Bone marrow (tissue), 2 donors: Measurements from ENCODE around the gene ATG10.
"Not testable (repeated sequence)": the region's sequence is repeated elsewhere in the genome, so short reads cannot be mapped to it uniquely, and the experiment has no call there.

Experiments used
- DNase-seq, 2 donors: peaks; one replicate each; lab custom pipeline; 2025; lab: John Stamatoyannopoulos, UW

Gene ATG10

GRCh38 chr5:82129723-82130285 is 158.0 kb downstream of the ATG10 start:
- no peak for DNase-seq

DNA sequence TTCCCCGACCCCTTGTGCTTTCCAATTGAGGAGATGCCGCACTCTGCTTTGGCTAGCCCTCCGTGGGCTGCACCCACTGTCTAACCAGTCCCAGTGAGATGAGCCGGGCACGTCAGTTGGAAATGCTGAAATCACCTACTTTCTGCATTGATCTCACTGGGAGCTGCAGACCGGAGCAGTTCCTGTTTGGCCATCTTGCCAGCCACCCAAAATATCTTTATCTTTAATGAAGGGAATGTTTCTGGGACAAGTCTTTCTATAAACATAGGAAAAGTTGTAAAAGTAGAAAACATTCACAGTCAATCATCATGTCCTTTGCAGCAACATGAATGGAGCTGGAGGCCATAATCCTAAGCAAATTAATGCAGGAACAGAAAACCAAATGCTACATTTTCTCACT is 158.8 kb downstream of the ATG10 start:
- DNase-seq: no peak

DNA sequence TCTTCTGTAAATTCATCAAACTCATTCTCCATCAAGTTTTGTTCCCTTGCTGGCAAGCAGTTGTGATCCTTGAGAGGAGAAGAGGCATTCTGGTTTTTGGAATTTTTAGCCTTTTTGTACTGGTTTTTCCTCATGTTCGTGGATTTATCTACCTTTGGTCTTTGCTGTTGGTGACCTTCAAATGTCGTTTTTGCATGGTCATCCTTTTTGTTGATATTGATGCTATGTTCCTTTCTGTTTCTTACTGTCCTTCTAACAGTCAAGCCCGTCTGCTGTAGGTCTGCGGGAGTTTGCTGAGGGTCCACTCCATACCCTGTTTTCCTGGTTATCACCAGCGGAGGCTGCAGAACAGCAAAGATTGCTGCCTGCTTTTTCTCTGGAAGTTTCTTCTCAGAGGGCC is 165.4 kb downstream of the ATG10 start:
- DNase-seq: no peak

- DNase-seq: not testable (repeated sequence)
These were observed 168.0 kb downstream of the ATG10 start for GRCh38 chr5:82139837-82140236.

- DNase-seq: no peak
These were observed 170.5 kb downstream of the ATG10 start for GRCh38 chr5:82142217-82142841.

DNA sequence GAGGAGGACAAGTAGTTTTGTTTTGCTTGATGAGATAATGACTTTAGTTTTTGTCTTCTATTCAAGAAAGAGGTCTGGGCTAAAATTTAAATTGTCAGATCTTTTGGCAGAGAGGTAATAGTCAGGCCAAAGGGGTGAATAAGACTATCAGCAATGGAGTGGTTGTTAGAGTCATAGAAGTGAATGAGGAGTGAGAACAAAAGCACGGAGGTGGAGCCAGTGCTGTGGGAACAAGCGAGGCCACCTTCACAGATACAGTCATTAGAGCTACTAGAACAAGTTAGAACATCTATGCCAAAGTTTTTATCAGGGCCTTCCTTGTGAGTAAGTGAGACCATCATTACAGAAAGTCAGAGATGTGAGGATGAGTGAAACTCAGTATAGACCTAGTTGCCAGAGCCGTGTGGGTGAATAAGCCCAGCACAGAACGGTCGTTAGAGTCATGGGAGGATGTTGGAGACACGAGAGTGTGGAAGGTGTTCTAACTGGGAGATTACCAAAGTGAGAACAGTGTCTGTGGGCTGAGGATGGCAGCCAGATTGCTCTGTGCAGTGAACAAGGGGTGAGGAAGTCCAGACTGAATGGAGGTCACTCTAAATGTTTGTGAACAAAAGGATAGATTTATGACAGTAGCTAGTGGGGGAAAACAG is 171.2 kb downstream of the ATG10 start:
- no peak for DNase-seq

- no peak for DNase-seq
These were observed 176.2 kb downstream of the ATG10 start for GRCh38 chr5:82147860-82148573.

GRCh38 chr5:82149434-82149833 is 177.6 kb downstream of the ATG10 start:
- DNase-seq: no peak

- DNase-seq: no peak
These were observed 178.7 kb downstream of the ATG10 start for GRCh38 chr5:82150559-82150958.

GRCh38 chr5:82151204-82151603 is 179.4 kb downstream of the ATG10 start:
- DNase-seq: no peak

DNA sequence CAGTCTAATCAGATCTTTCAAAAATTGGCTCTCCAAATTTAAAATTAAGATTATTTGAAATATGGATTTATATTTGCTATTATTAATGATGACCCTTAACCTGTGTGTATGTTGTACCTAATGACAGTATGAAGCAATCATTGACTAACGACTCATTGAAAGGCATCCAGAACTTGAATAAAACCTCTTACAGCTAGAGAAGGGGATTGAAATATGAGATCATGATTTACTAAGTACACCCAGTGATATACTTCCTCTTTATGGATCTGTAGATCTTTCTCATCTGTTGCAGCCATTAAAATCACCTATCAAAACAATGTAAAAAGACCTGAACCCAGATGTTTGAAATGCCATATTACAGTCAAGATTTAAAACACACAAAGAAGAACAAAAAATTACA is 179.8 kb downstream of the ATG10 start:
- no peak for DNase-seq

DNA sequence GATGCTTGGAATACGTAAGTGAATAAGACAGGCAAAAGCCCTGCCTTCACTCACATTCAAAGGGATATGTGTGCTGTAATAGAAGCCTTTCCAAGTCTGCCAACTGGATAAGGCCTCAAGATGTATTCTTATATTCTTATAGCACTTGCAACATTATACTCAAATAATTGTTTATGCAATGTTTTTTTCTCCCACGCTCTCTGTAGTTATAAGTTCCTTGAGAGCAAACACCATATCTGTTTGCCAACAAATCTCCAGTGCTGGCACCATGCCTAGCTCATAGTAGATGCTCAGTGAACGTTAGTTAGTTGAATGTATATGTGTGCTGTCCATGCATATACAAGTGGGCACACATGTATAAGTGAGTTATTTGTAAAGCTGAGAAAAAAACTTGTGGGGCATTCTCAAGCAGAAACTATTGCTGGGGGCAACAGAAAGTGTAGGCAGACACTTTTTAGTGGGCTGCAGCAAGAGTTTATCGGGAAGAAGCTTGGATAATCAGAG is 181.2 kb downstream of the ATG10 start:
- no peak for DNase-seq

DNA sequence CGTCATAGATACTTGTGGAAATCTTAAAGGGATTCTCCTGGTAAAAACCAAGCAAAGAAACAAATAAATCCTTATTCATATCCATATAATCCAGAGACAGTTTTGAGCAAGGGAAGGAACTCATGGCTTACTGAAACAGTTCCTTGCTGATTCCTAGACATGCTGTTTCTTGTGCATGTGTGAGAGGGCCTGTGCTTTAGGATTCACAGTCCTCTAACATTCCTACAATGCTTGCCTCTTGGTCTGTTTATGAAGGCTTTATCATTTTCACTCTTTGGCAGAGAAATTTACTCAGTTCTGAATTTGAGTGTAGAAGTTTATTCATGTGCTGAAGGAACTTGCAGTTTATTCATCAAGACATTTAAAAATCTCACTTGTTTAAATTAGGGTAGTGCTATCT is 183.0 kb downstream of the ATG10 start:
- DNase-seq: no peak

DNA sequence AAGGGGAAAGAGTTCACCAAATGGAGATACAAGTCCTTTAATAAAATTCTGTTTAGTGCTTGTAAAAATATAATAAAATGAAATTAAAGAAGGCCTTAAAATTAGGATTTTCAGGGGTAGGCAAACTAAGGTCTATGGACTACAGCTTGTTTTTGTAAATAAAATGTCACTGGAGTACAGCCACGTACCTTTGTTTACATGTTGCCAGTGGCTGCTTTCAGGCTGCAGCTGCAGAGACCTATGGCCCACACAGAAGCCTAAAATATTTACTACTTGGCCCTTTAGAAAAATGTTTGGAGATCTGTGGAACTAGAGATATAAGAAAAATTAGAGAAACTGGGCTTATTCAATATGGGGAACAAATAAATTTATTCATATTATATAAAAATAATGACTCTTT is 183.5 kb downstream of the ATG10 start:
- no peak for DNase-seq

GRCh38 chr5:82156874-82157273 is 185.1 kb downstream of the ATG10 start:
- no peak for DNase-seq

DNA sequence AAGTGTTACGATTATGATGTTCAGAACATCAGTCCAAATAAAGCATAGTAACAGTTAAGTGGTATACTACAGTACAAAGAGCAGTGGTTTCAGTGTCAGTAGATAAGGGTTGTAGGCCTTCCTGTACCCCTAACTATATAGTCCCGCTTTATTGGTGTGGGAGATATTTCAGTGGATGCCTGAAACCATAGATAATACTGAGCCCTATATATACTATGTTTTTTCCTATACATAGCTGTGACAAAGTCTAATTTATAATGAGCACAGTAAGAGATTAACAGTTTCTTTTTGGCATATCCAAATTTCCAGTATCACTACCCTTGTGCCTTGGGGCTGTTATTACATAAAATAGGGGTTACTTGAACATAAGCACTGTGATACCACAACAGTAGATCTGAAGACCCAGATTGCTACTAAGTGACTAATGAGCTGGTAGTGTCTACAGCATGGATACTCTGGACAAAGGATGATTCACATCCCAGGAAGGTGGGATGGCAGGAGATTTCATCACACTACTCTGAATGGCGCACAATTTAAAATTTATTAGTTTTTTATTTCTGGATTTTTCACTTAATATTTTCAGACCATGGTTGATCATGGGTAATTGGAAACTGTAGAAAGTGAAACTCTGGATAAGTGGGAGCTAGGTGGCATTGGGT is 187.1 kb downstream of the ATG10 start:
- no peak for DNase-seq

- no peak for DNase-seq
These were observed 189.1 kb downstream of the ATG10 start for GRCh38 chr5:82160948-82161347.

GRCh38 chr5:82162573-82162972 is 190.8 kb downstream of the ATG10 start:
- DNase-seq: no peak

GRCh38 chr5:82163452-82164175 is 191.8 kb downstream of the ATG10 start:
- DNase-seq: no peak

GRCh38 chr5:82164176-82164976 is 192.6 kb downstream of the ATG10 start:
- DNase-seq: no peak
